Suprapubic skin (tissue), 4 donors: Measurements from ENCODE around the gene PIGW. TPM values are rescaled to one million over a fixed set of nuclear protein-coding genes. Genes with fewer than 3 reads are reported as not detected.

Experiments used
- DNase-seq, 2 donors: peaks; one replicate each; pipeline ENCODE4 v3.0.0-alpha.2; 2019; ENCODE audit warnings: low spot score in 2 of 2
- H3K27ac ChIP-seq: fragments of 200-600 bp; sonication (generic); one replicate; pipeline ENCODE4 v1.5.1; 2019
- H3K27me3 ChIP-seq: fragments of 200-600 bp; sonication (generic); one replicate; pipeline ENCODE4 v1.5.1; 2019
- H3K36me3 ChIP-seq: fragments of 200-600 bp; sonication (generic); one replicate; pipeline ENCODE4 v1.5.1; 2019
- H3K4me1 ChIP-seq: fragments of 200-600 bp; sonication (generic); one replicate; pipeline ENCODE4 v1.5.1; 2019
- H3K4me3 ChIP-seq: fragments of 200-600 bp; sonication (generic); one replicate; pipeline ENCODE4 v1.5.1; 2019; ENCODE audit warnings: mild to moderate bottlenecking
- H3K9me3 ChIP-seq: fragments of 200-600 bp; sonication (generic); one replicate; pipeline ENCODE4 v1.5.1; 2019
- CTCF ChIP-seq, 2 donors: fragments of 200-600 bp in 1 of 2; fragments of 450-650 bp in 1 of 2; sonication (generic) in 1 of 2; IDR thresholded peaks; one replicate each; pipeline ENCODE4 v1.5.1; 2016 to 2019; ENCODE audit warnings: antibody characterized with exemption in 2 of 2, mild to moderate bottlenecking in 1 of 2, moderate library complexity in 1 of 2
- EP300 ChIP-seq: sonication (generic); formaldehyde crosslinking; IDR thresholded peaks from one replicate; pipeline ENCODE4 v1.6.1; 2017; ENCODE audit warnings: antibody characterized with exemption
- POLR2A ChIP-seq, 2 donors: fragments of 450-650 bp; IDR thresholded peaks; one replicate each; pipeline ENCODE4 v1.6.1; 2017; ENCODE audit warnings: antibody characterized with exemption in 2 of 2, mild to moderate bottlenecking in 2 of 2, moderate library complexity in 2 of 2
- POLR2AphosphoS5 ChIP-seq, 3 donors: sonication (generic); formaldehyde crosslinking; IDR thresholded peaks; one replicate each; pipeline ENCODE4 v1.6.1; 2017; ENCODE audit warnings: antibody characterized with exemption in 3 of 3
- WGBS: methylation state at CpG from one replicate; pipeline ENCODE4 v1.1.5; 2018; 5-methylcytosine and 5-hydroxymethylcytosine counted together
- total RNA-seq, 4 donors: library from RNA; depleted of rRNA; stranded (reverse); fragments of >200 nt; gene quantifications; one replicate each; pipeline ENCODE4 v1.1.0, GENCODE V29; 2016

PIGW gene
- total RNA-seq, 4 donors from 2014 or later = 4.1 to 13.1 (median 9.0) TPM

GRCh38 chr17:36498560-36499300, 36.1 kb upstream of the PIGW start:
- Histone ChIP-seq H3K4me3 (no peak overlapping the region), H3K27ac (no peak overlapping the region), H3K27me3 (no peaks in the 10 kb centered on the region), H3K9me3 (no peaks in the 10 kb centered on the region), H3K4me1 (no peaks in the 10 kb centered on the region), H3K36me3 (peaks cover 86% of the 10 kb centered on the region)
- TF ChIP-seq POLR2A (IDR thresholded peaks at IDR 0.05) = no peak
- TF ChIP-seq POLR2AphosphoS5 (IDR thresholded peaks at IDR 0.05) = no peak
- TF ChIP-seq EP300 = no peak
- no peak for TF ChIP-seq CTCF (IDR thresholded peaks at IDR 0.05)
- peak in 1 of 2 donors; percentile 32 for DNase-seq
- WGBS = 69% methylated on average over 7 of the region's 7 CpGs

GRCh38 chr17:36500745-36501225, 34.0 kb upstream of the PIGW start:
- DNase-seq = peak in 1 of 2 donors; percentile 35
- Histone ChIP-seq H3K27me3 (no peaks in the 10 kb centered on the region), H3K27ac (no peak overlapping the region), H3K36me3 (peaks cover 85% of the 10 kb centered on the region), H3K9me3 (no peaks in the 10 kb centered on the region), H3K4me1 (no peaks in the 10 kb centered on the region), H3K4me3 (no peak overlapping the region)
- TF ChIP-seq EP300 = no peak
- TF ChIP-seq POLR2A (IDR thresholded peaks at IDR 0.05) = no peak
- TF ChIP-seq POLR2AphosphoS5 (IDR thresholded peaks at IDR 0.05) = no peak
- TF ChIP-seq CTCF (IDR thresholded peaks at IDR 0.05) = no peak
- 84% methylated on average over 5 of the region's 15 CpGs for WGBS

- peaks cover 85% of the 10 kb centered on the region for H3K36me3 ChIP-seq
- no peaks in the 10 kb centered on the region for H3K9me3 ChIP-seq
- no peaks in the 10 kb centered on the region for H3K4me1 ChIP-seq
- WGBS = 90% methylated on average over 3 of the region's 3 CpGs
- no peaks in the 10 kb centered on the region for H3K27me3 ChIP-seq
- DNase-seq = peak in 1 of 2 donors; percentile 45
- TF ChIP-seq POLR2A (IDR thresholded peaks at IDR 0.05) (no peak), POLR2AphosphoS5 (IDR thresholded peaks at IDR 0.05) (no peak), CTCF (IDR thresholded peaks at IDR 0.05) (no peak), EP300 (no peak)
- H3K27ac ChIP-seq = no peak overlapping the region
- no peak overlapping the region for H3K4me3 ChIP-seq
These were observed 33.4 kb upstream of the PIGW start for GRCh38 chr17:36501351-36501750.

- 95% methylated on average over 6 of the region's 6 CpGs for WGBS
- peak in 1 of 2 donors; percentile 44 for DNase-seq
- Histone ChIP-seq H3K4me1 (no peaks in the 10 kb centered on the region), H3K27me3 (no peaks in the 10 kb centered on the region), H3K4me3 (no peak overlapping the region), H3K27ac (no peak overlapping the region), H3K36me3 (peaks cover 85% of the 10 kb centered on the region), H3K9me3 (no peaks in the 10 kb centered on the region)
- TF ChIP-seq CTCF (IDR thresholded peaks at IDR 0.05) = no peak
- no peak for TF ChIP-seq POLR2AphosphoS5 (IDR thresholded peaks at IDR 0.05)
- no peak for TF ChIP-seq POLR2A (IDR thresholded peaks at IDR 0.05)
- TF ChIP-seq EP300 = no peak
These were observed 32.8 kb upstream of the PIGW start for GRCh38 chr17:36501963-36502362.

GRCh38 chr17:36503456-36504155, 31.2 kb upstream of the PIGW start:
- no peak overlapping the region for H3K4me3 ChIP-seq
- H3K27ac ChIP-seq = no peak overlapping the region
- TF ChIP-seq POLR2AphosphoS5 (IDR thresholded peaks at IDR 0.05) = no peak
- TF ChIP-seq EP300 = no peak
- TF ChIP-seq CTCF (IDR thresholded peaks at IDR 0.05) = no peak
- no peak for TF ChIP-seq POLR2A (IDR thresholded peaks at IDR 0.05)
- peaks cover 83% of the 10 kb centered on the region for H3K36me3 ChIP-seq
- H3K9me3 ChIP-seq = no peaks in the 10 kb centered on the region
- peak in 1 of 2 donors; percentile 17 for DNase-seq
- H3K4me1 ChIP-seq = no peaks in the 10 kb centered on the region
- no peaks in the 10 kb centered on the region for H3K27me3 ChIP-seq
- WGBS = 81% methylated on average over 7 of the region's 7 CpGs
